Myocyte (in vitro differentiated cells): ENCODE measurements around the gene ZC3H18. TPM values are rescaled to one million over a fixed set of nuclear protein-coding genes. Genes with fewer than 3 reads are reported as not detected.

Source experiments
- DNase-seq: peaks from one replicate; pipeline ENCODE4 v3.0.0-alpha.2; 2012; ENCODE audit warnings: low read depth
- total RNA-seq: library from RNA; depleted of rRNA; stranded (reverse); fragments of >200 nt; gene quantifications from 2 replicates; pipeline ENCODE4 v1.2.3, GENCODE V29; 2014

The ZC3H18 gene
- total RNA-seq, 1 donor from 2014 or later: 13.4 TPM

- DNase-seq: no peak
These were observed 101.6 kb downstream of the ZC3H18 start for GRCh38 chr16:88671806-88672205.

GRCh38 chr16:88672776-88673175 is 102.6 kb downstream of the ZC3H18 start:
- DNase-seq: no peak

- peak; percentile 71 for DNase-seq
These were observed 103.6 kb downstream of the ZC3H18 start for GRCh38 chr16:88673716-88674379.

GRCh38 chr16:88676502-88677242 is 106.5 kb downstream of the ZC3H18 start:
- no peak for DNase-seq

GRCh38 chr16:88677721-88678120 is 107.5 kb downstream of the ZC3H18 start:
- DNase-seq: no peak

- no peak for DNase-seq
These were observed 108.2 kb downstream of the ZC3H18 start for GRCh38 chr16:88678224-88678979.

GRCh38 chr16:88680554-88681083 is 110.4 kb downstream of the ZC3H18 start:
- DNase-seq: no peak

- DNase-seq: no peak
These were observed 111.0 kb downstream of the ZC3H18 start for GRCh38 chr16:88681084-88681680.

Other genes starting within 250 kb of the ZC3H18 start
- gene ZNF469, start 187.4 kb upstream of the ZC3H18 start, total RNA-seq: 1.5 and 2.7 TPM in 2 replicates
- 0.70 and 0.94 TPM in 2 replicates for gene ZFPM1, start 117.1 kb upstream of the ZC3H18 start, total RNA-seq
- not detected in 2 replicates for gene IL17C, start 68.2 kb downstream of the ZC3H18 start, total RNA-seq
- 0.26 and 1.0 TPM in 2 replicates for gene CYBA, start 80.7 kb downstream of the ZC3H18 start, total RNA-seq
- 55.8 and 177 TPM in 2 replicates for gene MVD, start 92.7 kb downstream of the ZC3H18 start, total RNA-seq
- 0.10 and 7.3 TPM in 2 replicates for gene SNAI3, start 116.1 kb downstream of the ZC3H18 start, total RNA-seq
- 18.7 and 26.1 TPM in 2 replicates for gene RNF166, start 136.0 kb downstream of the ZC3H18 start, total RNA-seq
- gene CTU2, start 136.1 kb downstream of the ZC3H18 start, total RNA-seq: 12.6 and 20.6 TPM in 2 replicates
- gene PIEZO1, start 214.8 kb downstream of the ZC3H18 start, total RNA-seq: 198 and 238 TPM in 2 replicates
- 0.16 and 1.9 TPM in 2 replicates for gene CDT1, start 233.4 kb downstream of the ZC3H18 start, total RNA-seq
- gene APRT, start 241.5 kb downstream of the ZC3H18 start, total RNA-seq: 86.9 and 89.3 TPM in 2 replicates